Measurements from ENCODE around the gene POLR1E. TPM values are rescaled to one million over a fixed set of nuclear protein-coding genes. Genes with fewer than 3 reads are reported as not detected.
"Not testable (repeated sequence)": the region's sequence is repeated elsewhere in the genome, so short reads cannot be mapped to it uniquely, and the experiment has no call there.

POLR1E gene
- total RNA-seq, 1 experiment from 2014 or later, result 21.8 TPM

- Histone ChIP-seq H3K27me3 (ENCODE audit: insufficient read depth, low read depth) (no peaks in the 10 kb centered on the region), H2AFZ (peak overlapping the region; percentile 92), H3K4me3 (peak overlapping the region; percentile 71), H3K9me2 (ENCODE audit: insufficient read depth) (no peaks in the 10 kb centered on the region), H3K4me1 (replicated peaks; ENCODE audit: insufficient read depth) (peaks cover 21% of the 10 kb centered on the region), H3K27ac (peak overlapping the region; percentile 80), H3K4me2 (peak overlapping the region; percentile 82), H3K36me3 (ENCODE audit: low read depth) (no peaks in the 10 kb centered on the region), H4K20me1 (ENCODE audit: insufficient read depth) (0 out of 2 replicates have a peak, but pooled peaks cover 7% of the 10 kb centered on the region), H3F3A (ENCODE audit: insufficient read depth, low read depth) (peaks cover 29% of the 10 kb centered on the region), H3K9me3 (ENCODE audit: insufficient read depth, low read depth) (no peaks in the 10 kb centered on the region), H3K79me2 (ENCODE audit: low read depth) (peaks cover 35% of the 10 kb centered on the region)
- TSS peak; percentile 97 for BruUV-seq (replicated peaks)
- peak; percentile 58 to 72 for DNase-seq
- CTCF ChIA-PET, result interaction anchor here (0.8 to 1.8 kb wide), 2 partner anchors 15 to 20 kb away, joined by 3 to 5 read pairs; no protein-coding TSS in a partner anchor
- intact Hi-C loops (cut with micrococcal nuclease; ENCODE audit: unreplicated experiment), result no loop called here
- POLR2A ChIA-PET (ENCODE audit: unreplicated experiment), result interaction anchor here (0.6 to 0.7 kb wide), 3 partner anchors 53 to 568 kb away, joined by 3 to 8 read pairs (median 3); no protein-coding TSS in a partner anchor
- TF ChIP-seq CTCF (conservative IDR thresholded peaks at IDR 0.05) (no peak), EZH2 (IDR thresholded peaks at IDR 0.05; ENCODE audit: low read depth) (no peak)
These were observed 19.6 kb upstream of the POLR1E start for GRCh38 chr9:37466037-37466709.

GRCh38 chr9:37467530-37467929 is 18.2 kb upstream of the POLR1E start:
- H3F3A ChIP-seq (ENCODE audit: insufficient read depth, low read depth), result peaks cover 43% of the 10 kb centered on the region
- peak overlapping the region; percentile 82 for H3K4me2 ChIP-seq
- peak in 1 of 2 experiments; percentile 10 for DNase-seq
- H3K4me3 ChIP-seq, result peak overlapping the region; percentile 71
- peak overlapping the region; percentile 80 for H3K27ac ChIP-seq
- intact Hi-C loops (cut with micrococcal nuclease; ENCODE audit: unreplicated experiment); H3K9me2 ChIP-seq (ENCODE audit: insufficient read depth); BruUV-seq (replicated peaks); H3K9me3 ChIP-seq (ENCODE audit: insufficient read depth, low read depth); H3K36me3 ChIP-seq (ENCODE audit: low read depth); H3K27me3 ChIP-seq (ENCODE audit: insufficient read depth, low read depth); H4K20me1 ChIP-seq (ENCODE audit: insufficient read depth); POLR2A ChIA-PET (ENCODE audit: unreplicated experiment); CTCF ChIA-PET: not testable (repeated sequence)
- peaks cover 21% of the 10 kb centered on the region for H3K79me2 ChIP-seq (ENCODE audit: low read depth)
- H3K4me1 ChIP-seq (replicated peaks; ENCODE audit: insufficient read depth), result peaks cover 28% of the 10 kb centered on the region
- H2AFZ ChIP-seq, result peak overlapping the region; percentile 92; the same call in 1 of the 2 replicates

- peaks cover 17% of the 10 kb centered on the region for H3K4me1 ChIP-seq (replicated peaks; ENCODE audit: insufficient read depth)
- no peak overlapping the region for H3K4me3 ChIP-seq
- H3K4me2 ChIP-seq, result no peak overlapping the region
- H3K27me3 ChIP-seq (ENCODE audit: insufficient read depth, low read depth), result no peaks in the 10 kb centered on the region
- peaks cover 11% of the 10 kb centered on the region for H3K79me2 ChIP-seq (ENCODE audit: low read depth)
- no peaks in the 10 kb centered on the region for H3K9me3 ChIP-seq (ENCODE audit: insufficient read depth, low read depth)
- no peak overlapping the region for H3K27ac ChIP-seq
- TF ChIP-seq CTCF (conservative IDR thresholded peaks at IDR 0.05) (no peak), EZH2 (IDR thresholded peaks at IDR 0.05; ENCODE audit: low read depth) (no peak)
- H3K9me2 ChIP-seq (ENCODE audit: insufficient read depth), result no peaks in the 10 kb centered on the region
- no peaks in the 10 kb centered on the region for H3K36me3 ChIP-seq (ENCODE audit: low read depth)
- H4K20me1 ChIP-seq (ENCODE audit: insufficient read depth), result no peaks in the 10 kb centered on the region
- H3F3A ChIP-seq (ENCODE audit: insufficient read depth, low read depth), result peaks cover 53% of the 10 kb centered on the region
- BruUV-seq (replicated peaks), result no TSS peak
- POLR2A ChIA-PET (ENCODE audit: unreplicated experiment), result no interaction called here
- intact Hi-C loops (cut with micrococcal nuclease; ENCODE audit: unreplicated experiment), result no loop called here
- CTCF ChIA-PET, result no interaction called here
- no peak for DNase-seq
- H2AFZ ChIP-seq, result no peak overlapping the region
These were observed 17.1 kb upstream of the POLR1E start for GRCh38 chr9:37468620-37469019.
